ENCODE measurements around the gene CLIC4. TPM values are rescaled to one million over a fixed set of nuclear protein-coding genes. Genes with fewer than 3 reads are reported as not detected.

The CLIC4 gene
- polyA plus RNA-seq, 2 donors, result 15.3 to 29.8 TPM

DNA sequence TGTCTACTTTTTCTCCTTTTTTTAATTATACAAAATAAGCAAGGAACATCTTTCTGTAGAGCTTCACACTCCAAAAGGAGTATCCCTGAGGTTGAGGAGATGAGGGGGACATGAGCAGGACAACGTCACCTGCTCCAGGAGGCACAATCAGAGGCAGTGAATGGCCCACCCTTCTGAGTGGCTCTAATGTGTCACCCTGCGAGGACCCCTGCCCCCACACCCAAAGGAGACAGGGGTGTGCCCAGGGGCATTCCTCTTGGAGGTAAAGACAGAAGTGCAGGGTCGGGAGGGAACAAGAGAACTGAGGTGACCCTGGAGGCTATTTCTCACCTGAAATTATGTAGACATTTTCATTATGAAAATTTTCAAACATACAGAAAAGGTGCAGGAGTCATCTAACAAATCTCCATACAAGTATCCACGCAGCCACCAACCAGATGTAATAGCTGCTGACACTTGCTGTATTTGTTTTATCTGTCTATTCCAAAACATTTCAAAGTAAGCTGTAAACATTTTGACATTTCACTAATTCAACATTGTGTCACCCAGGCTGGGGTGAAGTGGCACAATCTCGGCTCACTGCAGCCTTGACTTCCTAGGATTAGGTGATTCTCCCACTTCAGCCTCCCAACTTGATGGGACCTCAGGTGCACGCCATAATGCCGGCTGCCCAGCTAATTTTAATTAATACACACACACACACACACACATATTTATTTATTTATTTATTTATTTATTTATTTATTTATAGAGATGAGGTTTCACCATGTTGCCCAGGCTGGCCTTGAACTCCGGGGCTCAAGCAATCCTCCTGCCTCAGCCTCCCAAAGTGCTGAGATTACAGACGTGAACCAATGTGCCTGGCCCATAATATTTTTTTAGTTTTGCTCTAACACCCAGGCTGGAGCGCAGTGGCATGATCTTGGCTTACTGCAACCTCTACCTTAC, 114.1 kb downstream of the CLIC4 start:
- H3K4me3 ChIP-seq (ENCODE audit: low read depth in 1 of 2, low read length in 2 of 2), result no peak overlapping the region
- H3K27ac ChIP-seq (ENCODE audit: low read depth in 2 of 2, low read length in 1 of 2), result no peak overlapping the region
- H3K36me3 ChIP-seq (ENCODE audit: control insufficient read depth in 2 of 2, insufficient read depth in 2 of 2, low read length in 1 of 2), result no peaks in the 10 kb centered on the region
- H3K9me3 ChIP-seq (ENCODE audit: control insufficient read depth in 2 of 2, insufficient read depth in 1 of 2, low read depth in 1 of 2, low read length in 1 of 2), result no peaks in the 10 kb centered on the region
- 79 to 81% methylated on average over 10 of the region's 10 CpGs for WGBS, 2 donors
- H3K27me3 ChIP-seq (ENCODE audit: control insufficient read depth in 1 of 2, insufficient read depth in 2 of 2, low read length in 2 of 2), result no peaks in the 10 kb centered on the region
- peaks cover 0 to 6% of the 10 kb centered on the region in 2 donors for H3K4me1 ChIP-seq (ENCODE audit: control insufficient read depth in 2 of 2, insufficient read depth in 2 of 2, low read length in 1 of 2)

DNA sequence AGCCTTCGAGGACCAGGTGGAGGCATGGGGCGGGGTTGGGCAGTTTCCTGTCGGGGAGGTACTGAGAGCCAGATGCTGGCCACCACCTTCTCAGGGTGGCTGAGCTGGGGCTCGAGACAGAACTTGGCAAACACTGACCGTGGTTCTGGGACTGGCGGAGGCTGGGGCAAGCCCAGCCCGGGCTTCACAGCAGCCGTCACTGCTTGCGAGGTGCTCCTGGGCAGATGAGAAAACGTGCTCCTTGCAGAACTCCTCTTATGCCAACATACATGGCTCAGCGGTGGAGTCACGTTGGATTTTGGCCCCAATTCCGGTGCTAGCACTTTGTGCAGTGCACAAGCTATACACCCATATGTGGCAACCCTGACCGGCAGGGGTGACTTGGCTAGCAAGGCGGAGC, 115.6 kb downstream of the CLIC4 start:
- peaks cover 0 to 6% of the 10 kb centered on the region in 2 donors for H3K4me1 ChIP-seq (ENCODE audit: control insufficient read depth in 2 of 2, insufficient read depth in 2 of 2, low read length in 1 of 2)
- H3K27me3 ChIP-seq (ENCODE audit: control insufficient read depth in 1 of 2, insufficient read depth in 2 of 2, low read length in 2 of 2), result no peaks in the 10 kb centered on the region
- no peak overlapping the region for H3K4me3 ChIP-seq (ENCODE audit: low read depth in 1 of 2, low read length in 2 of 2)
- H3K27ac ChIP-seq (ENCODE audit: low read depth in 2 of 2, low read length in 1 of 2), result no peak overlapping the region
- H3K9me3 ChIP-seq (ENCODE audit: control insufficient read depth in 2 of 2, insufficient read depth in 1 of 2, low read depth in 1 of 2, low read length in 1 of 2), result no peaks in the 10 kb centered on the region
- H3K36me3 ChIP-seq (ENCODE audit: control insufficient read depth in 2 of 2, insufficient read depth in 2 of 2, low read length in 1 of 2), result no peaks in the 10 kb centered on the region
- 59 to 70% methylated on average over 15 of the region's 15 CpGs for WGBS, 2 donors

- Histone ChIP-seq H3K27ac (ENCODE audit: low read depth in 2 of 2, low read length in 1 of 2) (no peak overlapping the region), H3K27me3 (ENCODE audit: control insufficient read depth in 1 of 2, insufficient read depth in 2 of 2, low read length in 2 of 2) (no peaks in the 10 kb centered on the region), H3K9me3 (ENCODE audit: control insufficient read depth in 2 of 2, insufficient read depth in 1 of 2, low read depth in 1 of 2, low read length in 1 of 2) (no peaks in the 10 kb centered on the region), H3K4me3 (ENCODE audit: low read depth in 1 of 2, low read length in 2 of 2) (no peak overlapping the region), H3K4me1 (ENCODE audit: control insufficient read depth in 2 of 2, insufficient read depth in 2 of 2, low read length in 1 of 2) (peaks cover 0 to 6% of the 10 kb centered on the region in 2 donors), H3K36me3 (ENCODE audit: control insufficient read depth in 2 of 2, insufficient read depth in 2 of 2, low read length in 1 of 2) (no peaks in the 10 kb centered on the region)
- WGBS, 2 donors, result 44 to 45% methylated on average over 28 of the region's 28 CpGs
Observed at GRCh38 chr1:24861821-24862727, 116.8 kb downstream of the CLIC4 start.

- Histone ChIP-seq H3K9me3 (ENCODE audit: control insufficient read depth in 2 of 2, insufficient read depth in 1 of 2, low read depth in 1 of 2, low read length in 1 of 2) (no peaks in the 10 kb centered on the region), H3K4me1 (ENCODE audit: control insufficient read depth in 2 of 2, insufficient read depth in 2 of 2, low read length in 1 of 2) (peaks cover 0 to 6% of the 10 kb centered on the region in 2 donors), H3K27me3 (ENCODE audit: control insufficient read depth in 1 of 2, insufficient read depth in 2 of 2, low read length in 2 of 2) (no peaks in the 10 kb centered on the region), H3K4me3 (ENCODE audit: low read depth in 1 of 2, low read length in 2 of 2) (no peak overlapping the region), H3K27ac (ENCODE audit: low read depth in 2 of 2, low read length in 1 of 2) (no peak overlapping the region), H3K36me3 (ENCODE audit: control insufficient read depth in 2 of 2, insufficient read depth in 2 of 2, low read length in 1 of 2) (no peaks in the 10 kb centered on the region)
- WGBS, 2 donors, result 83 to 84% methylated on average over 12 of the region's 12 CpGs
Observed at GRCh38 chr1:24862775-24863483, 117.7 kb downstream of the CLIC4 start.

GRCh38 chr1:24864370-24864777, 119.1 kb downstream of the CLIC4 start:
- 44 to 52% methylated on average over 8 of the region's 8 CpGs for WGBS, 2 donors
- Histone ChIP-seq H3K4me1 (ENCODE audit: control insufficient read depth in 2 of 2, insufficient read depth in 2 of 2, low read length in 1 of 2) (peaks cover 0 to 6% of the 10 kb centered on the region in 2 donors), H3K9me3 (ENCODE audit: control insufficient read depth in 2 of 2, insufficient read depth in 1 of 2, low read depth in 1 of 2, low read length in 1 of 2) (no peaks in the 10 kb centered on the region), H3K27ac (ENCODE audit: low read depth in 2 of 2, low read length in 1 of 2) (no peak overlapping the region), H3K27me3 (ENCODE audit: control insufficient read depth in 1 of 2, insufficient read depth in 2 of 2, low read length in 2 of 2) (no peaks in the 10 kb centered on the region), H3K36me3 (ENCODE audit: control insufficient read depth in 2 of 2, insufficient read depth in 2 of 2, low read length in 1 of 2) (no peaks in the 10 kb centered on the region), H3K4me3 (ENCODE audit: low read depth in 1 of 2, low read length in 2 of 2) (no peak overlapping the region)

GRCh38 chr1:24865168-24865567, 119.9 kb downstream of the CLIC4 start:
- H3K9me3 ChIP-seq (ENCODE audit: control insufficient read depth in 2 of 2, insufficient read depth in 1 of 2, low read depth in 1 of 2, low read length in 1 of 2), result no peaks in the 10 kb centered on the region
- no peaks in the 10 kb centered on the region for H3K27me3 ChIP-seq (ENCODE audit: control insufficient read depth in 1 of 2, insufficient read depth in 2 of 2, low read length in 2 of 2)
- WGBS, 2 donors, result 71 to 78% methylated on average over 7 of the region's 7 CpGs
- H3K36me3 ChIP-seq (ENCODE audit: control insufficient read depth in 2 of 2, insufficient read depth in 2 of 2, low read length in 1 of 2), result no peaks in the 10 kb centered on the region
- no peak overlapping the region for H3K27ac ChIP-seq (ENCODE audit: low read depth in 2 of 2, low read length in 1 of 2)
- H3K4me3 ChIP-seq (ENCODE audit: low read depth in 1 of 2, low read length in 2 of 2), result no peak overlapping the region
- peaks cover 0 to 6% of the 10 kb centered on the region in 2 donors for H3K4me1 ChIP-seq (ENCODE audit: control insufficient read depth in 2 of 2, insufficient read depth in 2 of 2, low read length in 1 of 2)

GRCh38 chr1:24865587-24865986, 120.3 kb downstream of the CLIC4 start:
- no peaks in the 10 kb centered on the region for H3K27me3 ChIP-seq (ENCODE audit: control insufficient read depth in 1 of 2, insufficient read depth in 2 of 2, low read length in 2 of 2)
- no peaks in the 10 kb centered on the region for H3K36me3 ChIP-seq (ENCODE audit: control insufficient read depth in 2 of 2, insufficient read depth in 2 of 2, low read length in 1 of 2)
- H3K9me3 ChIP-seq (ENCODE audit: control insufficient read depth in 2 of 2, insufficient read depth in 1 of 2, low read depth in 1 of 2, low read length in 1 of 2), result no peaks in the 10 kb centered on the region
- H3K4me3 ChIP-seq (ENCODE audit: low read depth in 1 of 2, low read length in 2 of 2), result no peak overlapping the region
- WGBS, 2 donors, result 59 to 83% methylated on average over 3 of the region's 3 CpGs
- peaks cover 0 to 6% of the 10 kb centered on the region in 2 donors for H3K4me1 ChIP-seq (ENCODE audit: control insufficient read depth in 2 of 2, insufficient read depth in 2 of 2, low read length in 1 of 2)
- H3K27ac ChIP-seq (ENCODE audit: low read depth in 2 of 2, low read length in 1 of 2), result no peak overlapping the region

DNA sequence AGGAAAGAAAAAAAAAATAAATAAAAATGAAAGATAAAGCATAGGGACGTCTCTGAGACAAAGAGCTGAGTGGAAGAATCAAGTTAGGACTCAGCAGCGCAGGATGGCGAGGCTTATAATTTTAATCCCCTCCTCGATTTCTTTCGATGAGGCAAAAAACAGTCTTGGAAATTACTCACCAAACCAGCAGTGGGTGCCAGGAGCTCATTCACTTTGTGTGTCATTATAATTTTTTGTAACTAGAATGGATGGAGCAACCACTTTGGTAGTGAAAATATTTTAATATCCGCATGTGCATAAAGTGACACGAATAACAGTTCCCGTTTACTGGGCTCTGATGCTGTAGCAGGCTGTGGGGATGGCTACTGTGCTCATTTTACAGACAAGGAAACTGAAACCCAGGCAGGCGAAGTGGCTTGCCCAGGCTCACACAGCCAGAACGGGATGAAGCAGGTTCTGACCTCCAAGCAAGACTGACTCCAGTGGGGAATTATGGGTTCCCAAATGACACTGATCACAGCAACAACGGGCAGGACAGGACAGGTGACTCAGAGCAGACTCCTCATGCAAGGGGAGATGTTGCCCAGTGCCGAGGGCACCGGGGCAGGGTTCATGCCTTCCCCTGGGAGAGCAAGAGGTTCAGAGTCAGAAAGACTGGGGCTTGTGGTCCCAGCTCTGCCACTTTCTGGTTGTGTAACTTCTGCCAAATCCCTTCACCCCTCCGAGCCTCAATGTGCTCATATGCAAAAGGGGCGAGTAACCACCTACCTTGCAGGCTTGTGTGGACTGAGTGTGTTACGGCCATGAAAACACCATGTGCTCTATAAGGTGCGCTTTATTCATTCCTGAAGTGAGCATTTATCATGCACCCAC, 121.2 kb downstream of the CLIC4 start:
- Histone ChIP-seq H3K27me3 (ENCODE audit: control insufficient read depth in 1 of 2, insufficient read depth in 2 of 2, low read length in 2 of 2) (no peaks in the 10 kb centered on the region), H3K4me1 (ENCODE audit: control insufficient read depth in 2 of 2, insufficient read depth in 2 of 2, low read length in 1 of 2) (peaks cover 0 to 3% of the 10 kb centered on the region in 2 donors), H3K9me3 (ENCODE audit: control insufficient read depth in 2 of 2, insufficient read depth in 1 of 2, low read depth in 1 of 2, low read length in 1 of 2) (no peaks in the 10 kb centered on the region), H3K36me3 (ENCODE audit: control insufficient read depth in 2 of 2, insufficient read depth in 2 of 2, low read length in 1 of 2) (no peaks in the 10 kb centered on the region), H3K27ac (ENCODE audit: low read depth in 2 of 2, low read length in 1 of 2) (no peak overlapping the region), H3K4me3 (ENCODE audit: low read depth in 1 of 2, low read length in 2 of 2) (no peak overlapping the region)
- 72 to 73% methylated on average over 17 of the region's 17 CpGs for WGBS, 2 donors
